Hepatocyte (in vitro differentiated cells): Measurements from ENCODE around the gene ROR1.

Experiments
- EZH2 ChIP-seq: fragments of 200-600 bp; sonication (generic); IDR thresholded peaks from 2 replicates; pipeline ENCODE4 v1.6.1; 2016; ENCODE audit warnings: antibody characterized with exemption, mild to moderate bottlenecking, borderline replicate concordance
- TF ChIP-seq, protein P1 (sequence below): fragments of 200-600 bp; sonication (generic); IDR thresholded peaks from 2 replicates; pipeline ENCODE4 v1.5.1; 2016; ENCODE audit warnings: antibody characterized with exemption, mild to moderate bottlenecking; ENCODE audit not compliant: poor library complexity

- TF ChIP-seq, protein P1, sequence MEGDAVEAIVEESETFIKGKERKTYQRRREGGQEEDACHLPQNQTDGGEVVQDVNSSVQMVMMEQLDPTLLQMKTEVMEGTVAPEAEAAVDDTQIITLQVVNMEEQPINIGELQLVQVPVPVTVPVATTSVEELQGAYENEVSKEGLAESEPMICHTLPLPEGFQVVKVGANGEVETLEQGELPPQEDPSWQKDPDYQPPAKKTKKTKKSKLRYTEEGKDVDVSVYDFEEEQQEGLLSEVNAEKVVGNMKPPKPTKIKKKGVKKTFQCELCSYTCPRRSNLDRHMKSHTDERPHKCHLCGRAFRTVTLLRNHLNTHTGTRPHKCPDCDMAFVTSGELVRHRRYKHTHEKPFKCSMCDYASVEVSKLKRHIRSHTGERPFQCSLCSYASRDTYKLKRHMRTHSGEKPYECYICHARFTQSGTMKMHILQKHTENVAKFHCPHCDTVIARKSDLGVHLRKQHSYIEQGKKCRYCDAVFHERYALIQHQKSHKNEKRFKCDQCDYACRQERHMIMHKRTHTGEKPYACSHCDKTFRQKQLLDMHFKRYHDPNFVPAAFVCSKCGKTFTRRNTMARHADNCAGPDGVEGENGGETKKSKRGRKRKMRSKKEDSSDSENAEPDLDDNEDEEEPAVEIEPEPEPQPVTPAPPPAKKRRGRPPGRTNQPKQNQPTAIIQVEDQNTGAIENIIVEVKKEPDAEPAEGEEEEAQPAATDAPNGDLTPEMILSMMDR = no peak
- TF ChIP-seq EZH2 = no peak
These were observed 201.7 kb downstream of the ROR1 start for GRCh38 chr1:63975481-63975880.
